ENCODE measurements around the gene PKNOX1. TPM values are rescaled to one million over a fixed set of nuclear protein-coding genes. Genes with fewer than 3 reads are reported as not detected.

PKNOX1 gene
- total RNA-seq, 1 experiment from 2014 or later, result 12.7 TPM

GRCh38 chr21:43021191-43021590 lies 46.8 kb downstream of the PKNOX1 start:
- no peaks in the 10 kb centered on the region for H3K79me2 ChIP-seq (ENCODE audit: insufficient read depth, low read length)
- peaks cover 3 to 6% of the 10 kb centered on the region in 2 experiments; a peak in 2 of 4 replicates for H3K36me3 ChIP-seq (ENCODE audit: control insufficient read depth in 1 of 2, insufficient read depth in 2 of 2, low read length in 2 of 2)
- POLR2A ChIA-PET, result no interaction called here
- intact Hi-C loops (cut with micrococcal nuclease), result no loop called here
- no peaks in the 10 kb centered on the region for H3K9me2 ChIP-seq (ENCODE audit: insufficient read depth)
- CTCF ChIA-PET, result no interaction called here
- H4K20me1 ChIP-seq (ENCODE audit: insufficient read depth), result no peaks in the 10 kb centered on the region
- no peak overlapping the region for H3K9ac ChIP-seq (ENCODE audit: low read length)
- H3K4me1 ChIP-seq (ENCODE audit: control insufficient read depth in 1 of 2, insufficient read depth in 2 of 2, low read length in 2 of 2), result no peaks in the 10 kb centered on the region
- RAD21 ChIA-PET (ENCODE audit: low non-redundant PET in 1 of 2, low total read pairs in 2 of 2, uncharacterized antibody in 2 of 2, unreplicated experiment in 2 of 2), result no interaction called here
- no peak overlapping the region for H3K27ac ChIP-seq (ENCODE audit: low read depth, low read length)
- H3K4me2 ChIP-seq (ENCODE audit: low read length), result no peak overlapping the region
- no peaks in the 10 kb centered on the region for H3K9me3 ChIP-seq (ENCODE audit: control insufficient read depth in 1 of 2, insufficient read depth in 1 of 2, low read depth in 1 of 2, low read length in 2 of 2)
- ATAC-seq (no peak), DNase-seq (ENCODE audit: low read depth, low spot score) (no peak)
- TF ChIP-seq ZFX (IDR thresholded peaks at IDR 0.05) (no peak), ELF1 (IDR thresholded peaks at IDR 0.05; ENCODE audit: borderline replicate concordance, low read depth) (no peak), POLR2AphosphoS5 (IDR thresholded peaks at IDR 0.05; ENCODE audit: low read depth, low read length) (no peak), SRF (IDR thresholded peaks at IDR 0.05; ENCODE audit: low read depth) (no peak), MAX (IDR thresholded peaks at IDR 0.05) (no peak), CEBPB (IDR thresholded peaks at IDR 0.05; ENCODE audit: low read depth) (no peak), EZH2phosphoT487 (IDR thresholded peaks at IDR 0.05; ENCODE audit: borderline replicate concordance) (no peak), YY1 (IDR thresholded peaks at IDR 0.05; ENCODE audit: extremely low read depth, insufficient replicate concordance, low read depth, low read length) (no peak), ZNF274 (IDR thresholded peaks at IDR 0.05; ENCODE audit: low read depth, low read length) (no peak), JUND (IDR thresholded peaks at IDR 0.05) (no peak), RAD21 (IDR thresholded peaks at IDR 0.05; ENCODE audit: low read depth) (no peak), CTCF (IDR thresholded peaks at IDR 0.05 in 2 of 3, conservative IDR thresholded peaks at IDR 0.05 in 1 of 3; ENCODE audit: borderline replicate concordance in 1 of 3, insufficient read depth in 1 of 3, low read depth in 2 of 3, low read length in 2 of 3) (no peak), SIN3A (IDR thresholded peaks at IDR 0.05; ENCODE audit: low read depth) (no peak), POLR2A (IDR thresholded peaks at IDR 0.05; ENCODE audit: borderline replicate concordance, extremely low read depth, insufficient read depth, insufficient read length) (no peak), SP1 (IDR thresholded peaks at IDR 0.05; ENCODE audit: low read depth) (no peak), EGR1 (IDR thresholded peaks at IDR 0.05; ENCODE audit: low read depth) (no peak)
- TF ChIP-seq, protein P1, sequence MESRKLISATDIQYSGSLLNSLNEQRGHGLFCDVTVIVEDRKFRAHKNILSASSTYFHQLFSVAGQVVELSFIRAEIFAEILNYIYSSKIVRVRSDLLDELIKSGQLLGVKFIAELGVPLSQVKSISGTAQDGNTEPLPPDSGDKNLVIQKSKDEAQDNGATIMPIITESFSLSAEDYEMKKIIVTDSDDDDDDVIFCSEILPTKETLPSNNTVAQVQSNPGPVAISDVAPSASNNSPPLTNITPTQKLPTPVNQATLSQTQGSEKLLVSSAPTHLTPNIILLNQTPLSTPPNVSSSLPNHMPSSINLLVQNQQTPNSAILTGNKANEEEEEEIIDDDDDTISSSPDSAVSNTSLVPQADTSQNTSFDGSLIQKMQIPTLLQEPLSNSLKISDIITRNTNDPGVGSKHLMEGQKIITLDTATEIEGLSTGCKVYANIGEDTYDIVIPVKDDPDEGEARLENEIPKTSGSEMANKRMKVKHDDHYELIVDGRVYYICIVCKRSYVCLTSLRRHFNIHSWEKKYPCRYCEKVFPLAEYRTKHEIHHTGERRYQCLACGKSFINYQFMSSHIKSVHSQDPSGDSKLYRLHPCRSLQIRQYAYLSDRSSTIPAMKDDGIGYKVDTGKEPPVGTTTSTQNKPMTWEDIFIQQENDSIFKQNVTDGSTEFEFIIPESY (IDR thresholded peaks at IDR 0.05; ENCODE audit: extremely low read depth, insufficient replicate concordance, low read length), result no peak
- TF ChIP-seq, protein P2, sequence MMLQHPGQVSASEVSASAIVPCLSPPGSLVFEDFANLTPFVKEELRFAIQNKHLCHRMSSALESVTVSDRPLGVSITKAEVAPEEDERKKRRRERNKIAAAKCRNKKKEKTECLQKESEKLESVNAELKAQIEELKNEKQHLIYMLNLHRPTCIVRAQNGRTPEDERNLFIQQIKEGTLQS (IDR thresholded peaks at IDR 0.05), result no peak
- no TSS peak for BruUV-seq (replicated peaks)
- no peak overlapping the region for H2AFZ ChIP-seq (ENCODE audit: low read depth, low read length, poor library complexity, severe bottlenecking)
- no peak overlapping the region for H3K4me3 ChIP-seq (replicated peaks in 1 of 2; ENCODE audit: low read depth in 1 of 2, low read length in 2 of 2)
- no peaks in the 10 kb centered on the region for H3K27me3 ChIP-seq (ENCODE audit: insufficient read depth, low read length)

All from HCT116 (cell line).